K562 (cell line): ENCODE measurements around the gene PMF1. TPM values are rescaled to one million over a fixed set of nuclear protein-coding genes. Genes with fewer than 3 reads are reported as not detected.

Experiments
- ATAC-seq: fragments of 200-7000 bp; cut with Tn5 transposase; 3 replicates; pipeline ENCODE4 v1.9.1; 2020; ENCODE audit warnings: moderate library complexity
- BruUV-seq: library from RNA; stranded (reverse); fragments of 400-500 nt; replicated peaks from 2 replicates; lab custom pipeline; 2021; lab: Mats Ljungman, UMichigan
- CTCF ChIA-PET: fragments of 300-600 bp; formaldehyde crosslinking; extraction: SDS; loops from one replicate; lab custom pipeline; 2021; ENCODE audit warnings: low intra/inter-chr PET ratio; lab: Yijun Ruan, JAX
- POLR2A ChIA-PET: fragments of 300-600, 350-650 bp; sonication (Branson Sonifier 250); formaldehyde crosslinking; extraction: SDS; loops from one replicate; lab custom pipeline; 2021; ENCODE audit warnings: antibody characterized with exemption, inconsistent platforms; lab: Yijun Ruan, JAX
- DNase-seq, 4 experiments: peaks; one replicate each; pipeline versions ENCODE4 v3.0.0 to v3.0.0-alpha.2; 2011 to 2018; ENCODE audit warnings: low spot score in 3 of 4, mixed read lengths in 3 of 4; ENCODE audit errors: extremely low read depth in 1 of 4
- FAIRE-seq: peaks from 2 replicates; lab custom pipeline; 2011; peaks lifted over from hg19 to GRCh38; lab: Jason Lieb, UNC
- H2AFZ ChIP-seq: 2 replicates; pipeline ENCODE4 v1.6.0; 2011; ENCODE audit warnings: low read depth, low read length, control low read depth, inconsistent platforms
- H3K27ac ChIP-seq: fragments of 200-600 bp; 3 replicates; pipeline ENCODE4 v1.8.0; 2011; ENCODE audit warnings: low read depth, mild to moderate bottlenecking, control low read depth, inconsistent platforms, low read length, moderate library complexity, mixed read lengths; ENCODE audit errors: extremely low read depth
- H3K27me3 ChIP-seq, 2 experiments: fragments of 300-600 bp in 1 of 2; 2 replicates in 1 of 2; 3 replicates in 1 of 2; pipeline versions ENCODE4 v1.6.0 to v1.8.0; 2011; ENCODE audit warnings: inconsistent platforms in 2 of 2, low read length in 2 of 2, mild to moderate bottlenecking in 1 of 2, mixed read lengths in 1 of 2, moderate library complexity in 1 of 2; ENCODE audit not compliant: control insufficient read depth in 2 of 2, insufficient read depth in 2 of 2
- H3K36me3 ChIP-seq: fragments of 300-600 bp; 3 replicates; pipeline ENCODE4 v1.8.0; 2011; ENCODE audit warnings: mild to moderate bottlenecking, low read length, inconsistent platforms; ENCODE audit not compliant: control insufficient read depth, insufficient read depth
- H3K4me1 ChIP-seq, 2 experiments: fragments of 200-600 bp in 1 of 2; replicated peaks in 1 of 2; 2 replicates in 1 of 2; 3 replicates in 1 of 2; pipeline versions ENCODE4 v1.5.1 to v1.8.0; 2011; ENCODE audit warnings: inconsistent platforms in 2 of 2, low read length in 2 of 2, mild to moderate bottlenecking in 1 of 2, mixed read lengths in 1 of 2, moderate library complexity in 1 of 2; ENCODE audit not compliant: control insufficient read depth in 2 of 2, insufficient read depth in 2 of 2
- H3K4me2 ChIP-seq: 2 replicates; pipeline ENCODE4 v1.6.1; 2011; ENCODE audit warnings: low read length, control low read depth, inconsistent platforms, mixed read lengths; ENCODE audit not compliant: insufficient read depth
- H3K4me3 ChIP-seq: fragments of 200-600 bp; sonication (generic), shearing (Covaris generic); 2 replicates; pipeline ENCODE4 v1.5.1; 2016; ENCODE audit warnings: control low read depth, inconsistent platforms
- H3K79me2 ChIP-seq: fragments of 200-600 bp; 3 replicates; pipeline ENCODE4 v1.8.0; 2011; ENCODE audit warnings: low read length, inconsistent platforms; ENCODE audit not compliant: control insufficient read depth, insufficient read depth
- H3K9ac ChIP-seq, 2 experiments: 2 replicates each; pipeline versions ENCODE4 v1.6.0 to v1.6.1; 2011; ENCODE audit warnings: low read depth in 2 of 2, low read length in 2 of 2, control low read depth in 1 of 2, inconsistent platforms in 1 of 2, mild to moderate bottlenecking in 1 of 2, mixed read lengths in 1 of 2; ENCODE audit not compliant: insufficient read depth in 1 of 2
- H3K9me1 ChIP-seq: one replicate; pipeline ENCODE4 v1.6.0; 2011; ENCODE audit warnings: inconsistent platforms, mild to moderate bottlenecking, low read length, moderate library complexity; ENCODE audit not compliant: control insufficient read depth, insufficient read depth
- H3K9me3 ChIP-seq: replicated peaks from 2 replicates; pipeline ENCODE4 v1.5.1; 2011; ENCODE audit warnings: low read depth, low read length, inconsistent platforms; ENCODE audit not compliant: control insufficient read depth, insufficient read depth
- H4K20me1 ChIP-seq: replicated peaks from 2 replicates; pipeline ENCODE4 v1.6.1; 2011; ENCODE audit warnings: low read length, inconsistent platforms, mixed read lengths; ENCODE audit not compliant: control insufficient read depth, insufficient read depth
- CTBP1 ChIP-seq: fragments of 450-650 bp; IDR thresholded peaks from 2 replicates; pipeline ENCODE4 v1.6.1; 2016; ENCODE audit warnings: borderline replicate concordance
- MCM3 ChIP-seq: fragments of 450-650 bp; IDR thresholded peaks from 2 replicates; pipeline ENCODE4 v1.6.1; 2016
- ZFX ChIP-seq: sonication (generic); formaldehyde crosslinking; IDR thresholded peaks from 2 replicates; pipeline ENCODE4 v1.8.0; 2022; ENCODE audit warnings: mild to moderate bottlenecking, missing genetic modification reagents, moderate library complexity
- WGBS: fragments of 100-300 bp; shearing (Covaris generic); methylation state at CpG from one replicate; pipeline ENCODE4 v1.1.6; 2016; ENCODE audit warnings: low coverage, mixed read lengths; ENCODE audit not compliant: insufficient coverage; ENCODE audit errors: missing lambda C conversion rate; 5-methylcytosine and 5-hydroxymethylcytosine counted together
- in situ Hi-C: fragments of 300-500 bp; cut with MboI; formaldehyde crosslinking; loops from 4 replicates; pipeline ENCODE4 v1.15.0; 2018; ENCODE audit warnings: inconsistent platforms, mixed read lengths
- intact Hi-C: fragments of 100-400 bp; cut with micrococcal nuclease; formaldehyde crosslinking; loops from 2 replicates; pipeline ENCODE4 v1.14.2; 2022
- polyA plus RNA-seq, 8 experiments: library from polyadenylated mRNA; depleted of rRNA in 4 of 8; stranded (reverse) in 5 of 8; unstranded in 3 of 8; fragments of >200 nt; fragmentation: Nextera tagmentation in 2 of 8; fragmentation: Illumina TruSeq in 1 of 8; extraction: Ambion mirVana in 2 of 8; extraction: Trizol in 1 of 8; gene quantifications; 2 replicates each; pipeline versions ENCODE4 v1.2.1 to v1.2.3, GENCODE V29; 2011 to 2014; ENCODE audit warnings: inconsistent platforms in 1 of 8, missing spikeins in 1 of 8
- total RNA-seq, 7 experiments: library from RNA; depleted of rRNA in 6 of 7; stranded (reverse); fragments of >200 nt in 6 of 7; fragmentation: Illumina TruSeq in 2 of 7; extraction: Trizol in 2 of 7; gene quantifications; 2 replicates each; pipeline versions ENCODE4 v1.2.1 to v1.2.3, GENCODE V29; 2011 to 2021; ENCODE audit warnings: low replicate concordance in 1 of 7
- TF ChIP-seq, protein P1 (sequence below): fragments of 450-650 bp; IDR thresholded peaks from 2 replicates; pipeline ENCODE4 v1.6.1; 2016; ENCODE audit warnings: borderline replicate concordance
- TF ChIP-seq, protein P2 (sequence below): sonication (generic); formaldehyde crosslinking; IDR thresholded peaks from 2 replicates; pipeline ENCODE4 v1.8.1; 2023; ENCODE audit warnings: mild to moderate bottlenecking, missing genetic modification reagents

PMF1 gene
- total and polyA plus RNA-seq, 9 of the 15 experiments (the other 6 are each of a cell fraction or from before 2014, with no cell fraction given): 9.4 to 92.9 (median 71.0) TPM

DNA sequence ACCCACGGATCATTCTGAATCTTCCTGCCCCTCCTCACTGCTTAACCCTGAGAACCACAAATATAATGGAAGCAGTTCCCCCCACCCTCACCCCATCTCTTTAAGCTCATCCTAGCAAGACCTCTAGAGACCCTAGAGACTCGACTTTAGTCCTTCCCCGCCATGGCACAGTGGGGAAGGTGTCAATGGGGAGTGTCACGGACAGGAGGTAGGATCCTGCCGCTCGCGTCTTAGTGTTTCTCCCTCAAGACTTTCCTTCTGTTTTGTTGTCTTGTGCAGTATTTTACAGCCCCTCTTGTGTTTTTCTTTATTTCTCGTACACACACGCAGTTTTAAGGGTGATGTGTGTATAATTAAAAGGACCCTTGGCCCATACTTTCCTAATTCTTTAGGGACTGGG, 677 bp upstream of the PMF1 start (continued):
- TF ChIP-seq, protein P1, sequence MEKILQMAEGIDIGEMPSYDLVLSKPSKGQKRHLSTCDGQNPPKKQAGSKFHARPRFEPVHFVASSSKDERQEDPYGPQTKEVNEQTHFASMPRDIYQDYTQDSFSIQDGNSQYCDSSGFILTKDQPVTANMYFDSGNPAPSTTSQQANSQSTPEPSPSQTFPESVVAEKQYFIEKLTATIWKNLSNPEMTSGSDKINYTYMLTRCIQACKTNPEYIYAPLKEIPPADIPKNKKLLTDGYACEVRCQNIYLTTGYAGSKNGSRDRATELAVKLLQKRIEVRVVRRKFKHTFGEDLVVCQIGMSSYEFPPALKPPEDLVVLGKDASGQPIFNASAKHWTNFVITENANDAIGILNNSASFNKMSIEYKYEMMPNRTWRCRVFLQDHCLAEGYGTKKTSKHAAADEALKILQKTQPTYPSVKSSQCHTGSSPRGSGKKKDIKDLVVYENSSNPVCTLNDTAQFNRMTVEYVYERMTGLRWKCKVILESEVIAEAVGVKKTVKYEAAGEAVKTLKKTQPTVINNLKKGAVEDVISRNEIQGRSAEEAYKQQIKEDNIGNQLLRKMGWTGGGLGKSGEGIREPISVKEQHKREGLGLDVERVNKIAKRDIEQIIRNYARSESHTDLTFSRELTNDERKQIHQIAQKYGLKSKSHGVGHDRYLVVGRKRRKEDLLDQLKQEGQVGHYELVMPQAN: no peak
- TF ChIP-seq, protein P2, sequence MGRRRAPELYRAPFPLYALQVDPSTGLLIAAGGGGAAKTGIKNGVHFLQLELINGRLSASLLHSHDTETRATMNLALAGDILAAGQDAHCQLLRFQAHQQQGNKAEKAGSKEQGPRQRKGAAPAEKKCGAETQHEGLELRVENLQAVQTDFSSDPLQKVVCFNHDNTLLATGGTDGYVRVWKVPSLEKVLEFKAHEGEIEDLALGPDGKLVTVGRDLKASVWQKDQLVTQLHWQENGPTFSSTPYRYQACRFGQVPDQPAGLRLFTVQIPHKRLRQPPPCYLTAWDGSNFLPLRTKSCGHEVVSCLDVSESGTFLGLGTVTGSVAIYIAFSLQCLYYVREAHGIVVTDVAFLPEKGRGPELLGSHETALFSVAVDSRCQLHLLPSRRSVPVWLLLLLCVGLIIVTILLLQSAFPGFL (CRISPR knock-in tag): no peak
- no peak for TF ChIP-seq MCM3

DNA sequence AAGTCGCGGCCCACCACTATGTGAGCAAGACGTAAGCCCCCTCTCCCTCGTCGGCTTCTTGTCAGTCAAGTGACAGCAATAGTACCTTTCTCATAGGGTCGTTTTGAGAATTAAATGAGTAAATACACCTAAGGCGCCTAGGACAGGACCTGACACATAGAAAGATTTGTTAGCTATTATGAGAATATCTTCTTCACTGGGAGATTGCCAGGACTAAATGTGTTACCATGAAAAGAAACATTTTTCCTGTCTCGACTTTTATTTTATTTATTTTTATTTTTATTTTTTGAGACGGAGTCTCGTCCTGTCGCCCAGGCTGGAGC, 798 bp downstream of the PMF1 start:
- CTCF ChIA-PET: no interaction called here
- in situ Hi-C loops: no loop called here

More for the DNA sequence above, 798 bp downstream of the PMF1 start:
- H2AFZ ChIP-seq: peak overlapping the region; percentile 100
- 2% methylated on average over 11 of the region's 11 CpGs for WGBS
- peak overlapping the region; percentile 97 for H3K4me2 ChIP-seq
- H3K27me3 ChIP-seq: no peaks in the 10 kb centered on the region
- no peak for ATAC-seq
- H3K36me3 ChIP-seq: peaks cover 52% of the 10 kb centered on the region; the same call in 2 of the 3 replicates
- H3K79me2 ChIP-seq: peaks cover 31% of the 10 kb centered on the region
- FAIRE-seq: no peak
- H3K27ac ChIP-seq: peak overlapping the region; percentile 100
- intact Hi-C loops: loop anchor here (2.0 to 5.0 kb wide), 2 partner anchors 21 to 66 kb away; no protein-coding TSS in a partner anchor
- peak in 1 of 4 experiments; percentile 44 for DNase-seq
- peaks cover 11 to 17% of the 10 kb centered on the region in 2 experiments; a peak in 4 of 5 replicates for H3K4me1 ChIP-seq
- BruUV-seq: no TSS peak
- H4K20me1 ChIP-seq: no peaks in the 10 kb centered on the region
- H3K9me1 ChIP-seq: no peaks in the 10 kb centered on the region
- POLR2A ChIA-PET: interaction anchor here (0.6 to 2.9 kb wide), 22 partner anchors 8 to 612 kb away, joined by 3 to 62 read pairs (median 6); partner anchors contain the start of genes LMNA, PAQR6, SLC25A44 and SMG5
- TF ChIP-seq CTBP1: no peak
- 0 out of 2 replicates have a peak, but pooled peaks have one; percentile 41 for TF ChIP-seq ZFX (CRISPR knock-in tag)
- H3K9me3 ChIP-seq: no peaks in the 10 kb centered on the region
- peak overlapping the region; percentile 78 for H3K4me3 ChIP-seq
- H3K9ac ChIP-seq: peak overlapping the region; percentile 97 to 99
